GM18858 (cell line): ENCODE results near the gene ZNF619.
"Not testable (repeated sequence)": the region's sequence is repeated elsewhere in the genome, so short reads cannot be mapped to it uniquely, and the experiment has no call there.

Experiments used
- ATAC-seq: cut with Tn5 transposase; IDR thresholded peaks from one replicate; pipeline ENCODE4 v1.9.1; 2021; ENCODE audit not compliant: unreplicated experiment

The ZNF619 gene

GRCh38 chr3:40476478-40477470, at the start of gene ZNF619:
TSS of gene ZNF619 (plus strand) at chr3:40477122. CDS start at chr3:40477980, 858 bp downstream.
- ATAC-seq, result peak; percentile 48

GRCh38 chr3:40432793-40433192, 44.1 kb upstream of the ZNF619 start:
- no peak for ATAC-seq

GRCh38 chr3:40437889-40438288, 39.0 kb upstream of the ZNF619 start:
- no peak for ATAC-seq

- no peak for ATAC-seq
Measured at GRCh38 chr3:40445062-40445461, 31.9 kb upstream of the ZNF619 start.

GRCh38 chr3:40445880-40446279, 31.0 kb upstream of the ZNF619 start:
- no peak for ATAC-seq

- no peak for ATAC-seq
Measured at GRCh38 chr3:40450438-40450837, 26.5 kb upstream of the ZNF619 start.

- ATAC-seq, result no peak
Measured at GRCh38 chr3:40451551-40451950, 25.4 kb upstream of the ZNF619 start.

- no peak for ATAC-seq
Measured at GRCh38 chr3:40452057-40452456, 24.9 kb upstream of the ZNF619 start.

GRCh38 chr3:40452562-40452875, 24.4 kb upstream of the ZNF619 start:
- ATAC-seq, result no peak

GRCh38 chr3:40452876-40453730, 23.8 kb upstream of the ZNF619 start:
- peak; percentile 87 for ATAC-seq

GRCh38 chr3:40453933-40454332, 23.0 kb upstream of the ZNF619 start:
- ATAC-seq, result no peak

GRCh38 chr3:40455328-40455727, 21.6 kb upstream of the ZNF619 start:
- no peak for ATAC-seq

- no peak for ATAC-seq
Measured at GRCh38 chr3:40456279-40456939, 20.5 kb upstream of the ZNF619 start.

GRCh38 chr3:40456940-40457823, 19.7 kb upstream of the ZNF619 start, which contains the start of gene RPL14:
TSS of gene RPL14 (plus strand) at chr3:40457339. CDS start at chr3:40457472, 133 bp downstream.
- peak; percentile 52 for ATAC-seq

GRCh38 chr3:40458473-40458872, 18.4 kb upstream of the ZNF619 start:
- no peak for ATAC-seq

GRCh38 chr3:40460481-40460880, 16.4 kb upstream of the ZNF619 start:
- not testable (repeated sequence) for ATAC-seq

- ATAC-seq, result no peak
Measured at GRCh38 chr3:40461161-40461560, 15.8 kb upstream of the ZNF619 start.

GRCh38 chr3:40462838-40463237, 14.1 kb upstream of the ZNF619 start:
- not testable (repeated sequence) for ATAC-seq

GRCh38 chr3:40463579-40463978, 13.3 kb upstream of the ZNF619 start:
- no peak for ATAC-seq
